ENCODE results near the gene CCR8. TPM values are rescaled to one million over a fixed set of nuclear protein-coding genes. Genes with fewer than 3 reads are reported as not detected.

The CCR8 gene
- total and polyA plus RNA-seq, 12 donors, result not detected

DNA sequence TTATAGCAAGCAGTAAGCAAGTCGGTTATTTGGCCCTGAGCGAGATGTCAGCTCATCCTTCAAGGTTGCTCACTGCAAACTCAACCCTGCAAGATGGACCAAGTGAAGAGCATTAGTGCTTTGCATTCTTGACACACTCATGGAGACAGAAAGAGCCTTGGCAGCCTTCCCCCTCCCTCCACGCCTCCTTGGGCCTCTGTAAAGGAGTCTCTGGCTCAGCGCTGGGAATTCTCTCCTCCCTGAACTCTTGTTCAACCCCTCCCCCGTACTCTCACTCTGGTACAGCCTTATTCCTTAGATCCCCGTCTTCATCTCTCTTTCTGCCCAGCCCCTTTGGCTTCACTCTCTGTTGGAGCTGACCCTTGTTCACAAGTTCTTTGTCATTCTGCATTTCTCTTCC lies 47.5 kb upstream of the CCR8 start:
- Histone ChIP-seq H3K4me3 (no peak overlapping the region), H3K27me3 (no peaks in the 10 kb centered on the region), H3K27ac (no peak overlapping the region), H3K36me3 (replicated peaks in 1 of 2) (no peaks in the 10 kb centered on the region), H3K9me3 (replicated peaks in 1 of 3) (no peaks in the 10 kb centered on the region), H3K4me1 (replicated peaks in 1 of 2) (no peaks in the 10 kb centered on the region)
- intact Hi-C loops (cut with DNase I), result no loop called here
- WGBS, 4 donors, result 70 to 77% (median 73%) methylated on average over 6 of the region's 6 CpGs
- TF ChIP-seq POLR2A (IDR thresholded peaks at IDR 0.05) (no peak), CTCF (IDR thresholded peaks at IDR 0.05) (no peak)
- peak in 1 of 7 donors; percentile 18 for DNase-seq

GRCh38 chr3:39284457-39284881 lies 45.0 kb upstream of the CCR8 start:
- H3K27ac ChIP-seq, result no peak overlapping the region
- H3K36me3 ChIP-seq (replicated peaks in 1 of 2), result no peaks in the 10 kb centered on the region
- TF ChIP-seq CTCF (IDR thresholded peaks at IDR 0.05) (no peak), POLR2A (IDR thresholded peaks at IDR 0.05) (no peak)
- DNase-seq, result peak in 1 of 7 donors; percentile 46
- H3K9me3 ChIP-seq (replicated peaks in 1 of 3), result no peaks in the 10 kb centered on the region
- H3K27me3 ChIP-seq, result no peaks in the 10 kb centered on the region
- no peaks in the 10 kb centered on the region for H3K4me1 ChIP-seq (replicated peaks in 1 of 2)
- no peak overlapping the region for H3K4me3 ChIP-seq
- intact Hi-C loops (cut with DNase I), result no loop called here
- 58 to 67% (median 62%) methylated on average over 5 of the region's 5 CpGs for WGBS, 4 donors

GRCh38 chr3:39285332-39285731 lies 44.2 kb upstream of the CCR8 start:
- H3K27ac ChIP-seq, result no peak overlapping the region
- intact Hi-C loops (cut with DNase I), result loop anchor here (5.0 kb wide), 4 partner anchors 73 to 158 kb away; partner anchors contain the start of gene XIRP1 (in 1 of the 2)
- H3K4me3 ChIP-seq, result no peak overlapping the region
- no peaks in the 10 kb centered on the region for H3K36me3 ChIP-seq (replicated peaks in 1 of 2)
- no peaks in the 10 kb centered on the region for H3K9me3 ChIP-seq (replicated peaks in 1 of 3)
- no peaks in the 10 kb centered on the region for H3K27me3 ChIP-seq
- no peak for DNase-seq
- H3K4me1 ChIP-seq (replicated peaks in 1 of 2), result no peaks in the 10 kb centered on the region
- no peak for TF ChIP-seq POLR2A (IDR thresholded peaks at IDR 0.05)
- no peak for TF ChIP-seq CTCF (IDR thresholded peaks at IDR 0.05)

GRCh38 chr3:39286771-39287170 lies 42.7 kb upstream of the CCR8 start:
- intact Hi-C loops (cut with DNase I), result loop anchor here (5.0 kb wide), 4 partner anchors 74 to 159 kb away; partner anchors contain the start of gene XIRP1 (in 1 of the 2)
- Histone ChIP-seq H3K4me1 (replicated peaks in 1 of 2) (no peaks in the 10 kb centered on the region), H3K9me3 (replicated peaks in 1 of 3) (no peaks in the 10 kb centered on the region), H3K27ac (no peak overlapping the region), H3K27me3 (no peaks in the 10 kb centered on the region), H3K36me3 (replicated peaks in 1 of 2) (no peaks in the 10 kb centered on the region), H3K4me3 (no peak overlapping the region)
- DNase-seq, result no peak
- no peak for TF ChIP-seq CTCF (IDR thresholded peaks at IDR 0.05)
- TF ChIP-seq POLR2A (IDR thresholded peaks at IDR 0.05), result no peak
- 81 to 89% (median 84%) methylated on average over 3 of the region's 3 CpGs for WGBS, 4 donors

Data from adrenal gland (tissue), 12 donors.